NCI-H1417 treated with DMSO at 0.1 percent for 48 hours (cell line): ENCODE results near the gene ADD2.
"Not testable (repeated sequence)": the region's sequence is repeated elsewhere in the genome, so short reads cannot be mapped to it uniquely, and the experiment has no call there.

Experiments
- DNase-seq: peaks from one replicate; lab custom pipeline; 2025; lab: John Stamatoyannopoulos, UW

Gene ADD2

GRCh38 chr2:70767699-70768589, at the start of gene ADD2:
Gene ADD2 (minus strand): TSS chr2:70768200. CDS start chr2:70706408, 61,792 bp downstream.
- DNase-seq: peak; percentile 36

- no peak for DNase-seq
These were observed 49.4 kb upstream of the ADD2 start for GRCh38 chr2:70817284-70817954.

- DNase-seq: no peak
These were observed 48.7 kb upstream of the ADD2 start for GRCh38 chr2:70816726-70817125.

- DNase-seq: no peak
These were observed 41.3 kb upstream of the ADD2 start for GRCh38 chr2:70808983-70809958.

GRCh38 chr2:70807828-70808118, 39.8 kb upstream of the ADD2 start:
- no peak for DNase-seq

- DNase-seq: no peak
These were observed 39.3 kb upstream of the ADD2 start for GRCh38 chr2:70807102-70807827.

GRCh38 chr2:70806620-70807019, 38.6 kb upstream of the ADD2 start:
- no peak for DNase-seq

GRCh38 chr2:70806013-70806412, 38.0 kb upstream of the ADD2 start:
- peak; percentile 37 for DNase-seq

- no peak for DNase-seq
These were observed 33.7 kb upstream of the ADD2 start for GRCh38 chr2:70801607-70802263.

GRCh38 chr2:70799706-70800105, 31.7 kb upstream of the ADD2 start:
- no peak for DNase-seq

GRCh38 chr2:70797996-70798395, 30.0 kb upstream of the ADD2 start:
- not testable (repeated sequence) for DNase-seq

- no peak for DNase-seq
These were observed 29.5 kb upstream of the ADD2 start for GRCh38 chr2:70797506-70797905.

- DNase-seq: no peak
These were observed 28.3 kb upstream of the ADD2 start for GRCh38 chr2:70796262-70796661.

- no peak for DNase-seq
These were observed 27.4 kb upstream of the ADD2 start for GRCh38 chr2:70795164-70795995.

GRCh38 chr2:70793450-70793849, 25.4 kb upstream of the ADD2 start:
- no peak for DNase-seq

GRCh38 chr2:70790136-70790828, 22.3 kb upstream of the ADD2 start, which contains the start of gene FIGLA:
Gene FIGLA (minus strand): TSS chr2:70790643. CDS start chr2:70790638, 5 bp downstream.
- no peak for DNase-seq

- DNase-seq: peak; percentile 30
These were observed 21.5 kb upstream of the ADD2 start for GRCh38 chr2:70789304-70790135.

- DNase-seq: no peak
These were observed 17.3 kb upstream of the ADD2 start for GRCh38 chr2:70785137-70785911.
